Mononuclear cell (primary cell): Measurements from ENCODE around the gene TRIM22. TPM values are rescaled to one million over a fixed set of nuclear protein-coding genes. Genes with fewer than 3 reads are reported as not detected.
"Not testable (repeated sequence)": the region's sequence is repeated elsewhere in the genome, so short reads cannot be mapped to it uniquely, and the experiment has no call there.

ENCODE experiments used
- H3K27me3 ChIP-seq: 2 replicates; pipeline ENCODE4 v1.6.0; 2011; ENCODE audit warnings: low read length, control low read depth; ENCODE audit not compliant: insufficient read depth
- H3K4me1 ChIP-seq: 2 replicates; pipeline ENCODE4 v1.5.1; 2011; ENCODE audit warnings: mild to moderate bottlenecking, low read length, control low read depth; ENCODE audit not compliant: insufficient read depth
- H3K4me3 ChIP-seq: 2 replicates; pipeline ENCODE4 v1.5.1; 2011; ENCODE audit warnings: mild to moderate bottlenecking, low read length, moderate library complexity
- H3K9me3 ChIP-seq: 2 replicates; pipeline ENCODE4 v1.5.1; 2011; ENCODE audit warnings: low read depth, mild to moderate bottlenecking, control low read depth, low read length
- total RNA-seq: library from RNA; depleted of rRNA; stranded (reverse); fragments of >200 nt; gene quantifications from one replicate; pipeline ENCODE4 v1.2.3, GENCODE V29; 2012

TRIM22 gene
- total RNA-seq, 1 donor, result 252 TPM

DNA sequence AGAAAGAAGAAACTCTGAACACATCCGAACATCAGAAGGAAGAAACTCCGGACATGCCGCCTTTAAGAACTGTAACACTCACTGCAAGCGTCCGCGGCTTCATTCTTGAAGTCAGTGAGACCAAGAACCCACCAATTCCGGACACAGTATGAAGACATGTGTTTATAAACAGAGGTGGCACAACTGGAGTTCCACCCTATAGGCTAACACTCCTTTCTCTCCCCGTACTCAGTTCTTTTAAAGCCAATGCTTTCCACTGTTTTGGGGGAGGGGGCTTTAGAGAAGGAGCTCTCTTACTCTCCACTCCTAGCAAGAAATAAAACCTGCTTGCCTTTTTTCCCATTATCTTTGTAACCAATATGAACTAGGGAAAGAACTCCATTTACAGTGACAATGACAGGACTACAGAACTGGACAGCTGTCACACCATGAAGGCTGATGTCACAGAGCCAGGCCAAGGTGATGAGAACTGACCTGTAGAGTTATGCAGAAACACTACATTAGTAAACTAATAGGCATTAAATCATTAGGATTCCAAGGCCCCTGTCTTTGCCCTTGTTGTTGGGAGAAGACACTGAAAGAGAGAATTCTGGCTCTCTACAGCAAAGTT is 5.4 kb upstream of the TRIM22 start:
- peaks cover 26% of the 10 kb centered on the region for H3K4me1 ChIP-seq
- peak overlapping the region; percentile 68 for H3K4me3 ChIP-seq
- no peaks in the 10 kb centered on the region for H3K9me3 ChIP-seq
- H3K27me3 ChIP-seq, result no peaks in the 10 kb centered on the region

DNA sequence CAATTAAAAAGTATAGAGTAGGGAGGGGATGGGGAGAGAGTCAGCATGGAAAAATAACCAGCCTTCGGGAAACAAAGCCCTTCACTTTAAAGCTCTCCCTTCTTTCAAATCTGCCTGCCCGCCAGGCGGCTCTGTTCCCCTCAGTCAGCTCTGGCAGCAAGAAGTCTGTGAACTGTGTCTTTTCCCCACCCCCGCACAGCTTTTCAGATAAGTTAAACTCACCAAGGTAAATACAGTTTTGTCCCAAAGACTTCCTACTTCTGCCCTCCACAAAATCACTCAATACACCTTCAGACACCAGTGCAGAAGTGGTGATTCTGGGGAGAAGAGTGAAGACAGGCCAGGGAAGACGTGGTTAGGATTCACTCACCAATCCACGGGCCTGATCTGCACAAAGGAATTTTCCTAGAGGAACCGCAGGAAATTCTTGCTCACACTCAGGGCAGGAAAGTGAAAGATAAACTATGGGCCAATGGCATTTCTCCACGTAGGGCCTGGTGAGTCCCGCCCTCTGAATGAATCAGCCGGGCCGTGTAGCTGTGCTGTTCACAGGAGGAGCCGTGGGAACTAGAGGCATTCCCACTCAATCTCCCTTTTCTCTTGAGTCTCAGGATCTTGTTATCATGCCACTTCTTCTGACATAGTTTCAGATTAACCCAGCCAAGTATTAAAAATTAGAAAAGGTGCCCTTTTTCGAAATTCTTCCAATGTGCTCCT is 4.8 kb upstream of the TRIM22 start, which contains the start of gene TRIM5:
Gene TRIM5 (minus strand): TSS at position 429 of the 717 bp plus-strand sequence. CDS start 4,897 bp downstream, outside the sequence.
- Histone ChIP-seq H3K4me1 (peaks cover 28% of the 10 kb centered on the region), H3K4me3 (peak within 1 kb of the TSS; percentile 68), H3K9me3 (no peaks in the 10 kb centered on the region), H3K27me3 (no peaks in the 10 kb centered on the region)

DNA sequence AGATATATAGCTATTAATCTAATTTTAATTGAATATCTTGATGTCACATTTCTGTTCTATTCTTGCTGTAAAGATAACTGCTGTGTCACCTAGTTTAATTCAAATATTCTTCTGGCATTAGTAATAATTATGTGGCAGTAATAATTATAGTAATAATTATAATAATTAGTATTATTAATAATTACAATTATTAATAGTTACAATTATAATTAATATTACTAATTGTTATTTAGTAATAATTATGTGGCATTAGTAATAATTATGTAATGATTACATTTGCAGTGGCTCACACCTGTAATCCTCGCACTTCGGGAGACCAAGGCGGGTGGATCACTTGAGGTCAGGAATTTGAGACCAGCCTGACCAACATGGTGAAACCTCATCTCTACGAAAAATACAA is 3.2 kb upstream of the TRIM22 start:
- Histone ChIP-seq H3K9me3 (no peaks in the 10 kb centered on the region), H3K4me1 (peaks cover 28% of the 10 kb centered on the region), H3K27me3 (no peaks in the 10 kb centered on the region), H3K4me3 (no peak overlapping the region)

DNA sequence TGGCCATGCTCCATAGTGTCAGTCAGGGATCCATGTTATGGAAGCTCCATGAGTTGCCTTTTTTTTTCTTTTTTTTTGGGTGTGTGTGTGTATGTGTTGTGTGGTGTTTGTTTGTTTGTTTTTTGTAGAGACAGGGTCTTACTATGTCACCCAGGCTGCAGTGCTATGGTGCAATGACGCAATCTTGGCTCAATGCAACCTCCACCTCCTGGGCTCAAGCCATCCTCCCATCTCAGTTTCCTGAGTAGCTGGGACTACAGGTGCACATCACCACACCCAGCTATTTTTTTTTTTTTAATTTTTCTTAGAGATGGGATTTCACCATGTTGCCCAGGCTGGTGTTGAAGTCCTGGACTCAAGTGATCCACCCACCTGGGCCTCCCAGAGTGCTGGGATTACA is 1.1 kb upstream of the TRIM22 start:
- H3K4me3 ChIP-seq, result no peak overlapping the region

DNA sequence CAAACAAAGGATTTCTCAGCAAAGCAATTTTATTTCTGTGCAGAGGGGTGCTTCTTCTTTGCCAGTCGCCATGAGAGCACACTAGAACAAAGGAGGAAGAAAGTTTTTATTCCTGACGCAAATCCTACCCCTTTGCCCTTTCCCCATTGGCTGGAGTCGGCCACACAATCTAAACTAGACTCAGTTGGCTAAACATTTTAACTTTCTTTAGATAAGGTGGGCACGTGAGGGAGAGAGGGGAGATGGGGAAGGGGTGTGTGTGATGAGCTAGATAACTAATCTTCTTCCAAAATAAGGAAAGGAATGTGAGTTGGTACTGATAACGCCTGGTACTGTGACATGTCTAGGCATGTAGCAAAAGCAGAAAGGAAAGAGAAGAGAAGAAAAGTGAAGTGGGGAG is 626 bp downstream of the TRIM22 start:
- H3K4me1 ChIP-seq, result peaks cover 46% of the 10 kb centered on the region
- peak overlapping the region; percentile 83 for H3K4me3 ChIP-seq
- H3K9me3 ChIP-seq, result no peaks in the 10 kb centered on the region
- no peaks in the 10 kb centered on the region for H3K27me3 ChIP-seq

More for the DNA sequence above, 1.1 kb upstream of the TRIM22 start:
- H3K9me3 ChIP-seq, result no peaks in the 10 kb centered on the region
- H3K27me3 ChIP-seq, result no peaks in the 10 kb centered on the region
- H3K4me1 ChIP-seq, result peaks cover 41% of the 10 kb centered on the region

DNA sequence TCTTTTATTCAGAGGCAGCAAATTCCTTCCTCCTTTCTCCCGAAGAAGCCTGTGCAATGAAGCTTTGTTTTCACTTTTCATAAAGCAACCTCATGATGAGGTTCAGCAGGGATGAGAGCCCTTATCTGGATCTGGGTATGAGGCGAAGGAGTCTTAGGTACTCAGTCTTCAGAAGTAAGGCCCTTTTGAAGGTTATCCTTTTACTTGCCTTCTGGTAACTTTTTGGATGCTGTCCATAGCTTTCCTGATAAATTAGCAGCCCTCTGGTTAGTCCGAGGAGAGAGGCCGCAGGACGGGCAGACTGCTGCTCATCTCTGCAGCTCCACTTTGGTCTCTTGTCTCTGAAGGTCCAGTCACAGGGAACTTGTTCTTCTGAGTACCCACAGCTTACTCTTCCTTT is 1.1 kb downstream of the TRIM22 start:
- H3K4me3 ChIP-seq, result peak overlapping the region; percentile 83
- H3K4me1 ChIP-seq, result peaks cover 40% of the 10 kb centered on the region
- H3K9me3 ChIP-seq, result no peaks in the 10 kb centered on the region
- no peaks in the 10 kb centered on the region for H3K27me3 ChIP-seq

DNA sequence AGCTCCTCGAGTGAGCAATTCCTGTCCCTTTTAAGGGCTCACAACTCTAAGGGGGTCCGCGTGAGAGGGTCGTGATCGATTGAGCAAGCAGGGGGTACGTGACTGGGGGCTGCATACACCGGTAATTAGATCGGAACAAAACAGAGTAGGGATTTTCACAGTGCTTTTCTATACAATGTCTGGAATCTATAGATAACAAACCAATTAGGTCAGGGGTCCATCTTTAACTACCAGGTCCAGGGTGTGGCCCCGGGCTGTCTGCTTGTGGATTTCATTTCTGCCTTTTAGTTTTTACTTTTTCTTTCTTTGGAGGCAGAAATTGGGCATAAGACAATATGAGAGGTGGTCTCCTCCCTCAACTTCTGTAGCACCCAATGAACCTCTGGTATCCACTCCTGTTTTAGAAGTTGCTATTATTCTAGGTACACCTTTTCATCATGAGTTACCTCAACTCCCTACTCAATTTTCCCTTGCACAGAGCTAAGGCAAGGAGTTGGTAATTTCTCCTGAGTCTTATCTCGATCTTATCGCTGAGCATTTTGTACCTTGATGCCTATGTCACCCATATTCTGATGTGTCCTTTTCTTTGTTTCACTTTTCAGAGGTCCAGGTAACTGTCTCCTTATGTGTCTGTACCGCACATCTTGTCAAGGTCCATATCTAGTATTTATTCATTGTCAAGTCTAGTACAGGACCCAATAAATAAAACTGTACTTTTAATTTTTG is 1.8 kb downstream of the TRIM22 start:
- H3K9me3 ChIP-seq, H3K27me3 ChIP-seq: not testable (repeated sequence)
- Histone ChIP-seq H3K4me3 (peak overlapping the region; percentile 83), H3K4me1 (peaks cover 42% of the 10 kb centered on the region)

DNA sequence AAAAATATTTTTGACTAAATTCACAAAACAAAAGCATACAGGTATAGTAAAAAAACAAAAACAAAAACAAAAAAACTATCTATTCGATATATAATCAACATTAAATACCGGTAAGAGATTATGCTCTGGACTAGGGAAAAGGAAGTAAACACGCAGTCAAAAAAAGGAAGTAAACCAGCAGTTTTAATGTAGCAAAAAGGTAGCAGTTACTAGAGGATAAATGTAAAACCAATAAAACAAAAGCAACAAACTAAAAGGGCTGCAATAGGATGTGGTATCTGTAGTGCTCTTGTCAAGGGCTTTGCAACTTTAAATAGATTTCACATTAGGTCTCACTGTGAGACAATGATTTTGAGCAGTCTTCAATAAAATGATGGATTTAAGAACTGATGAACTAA is 2.4 kb downstream of the TRIM22 start:
- Histone ChIP-seq H3K4me3 (peak overlapping the region; percentile 83), H3K27me3 (no peaks in the 10 kb centered on the region), H3K9me3 (no peaks in the 10 kb centered on the region), H3K4me1 (peaks cover 43% of the 10 kb centered on the region)

DNA sequence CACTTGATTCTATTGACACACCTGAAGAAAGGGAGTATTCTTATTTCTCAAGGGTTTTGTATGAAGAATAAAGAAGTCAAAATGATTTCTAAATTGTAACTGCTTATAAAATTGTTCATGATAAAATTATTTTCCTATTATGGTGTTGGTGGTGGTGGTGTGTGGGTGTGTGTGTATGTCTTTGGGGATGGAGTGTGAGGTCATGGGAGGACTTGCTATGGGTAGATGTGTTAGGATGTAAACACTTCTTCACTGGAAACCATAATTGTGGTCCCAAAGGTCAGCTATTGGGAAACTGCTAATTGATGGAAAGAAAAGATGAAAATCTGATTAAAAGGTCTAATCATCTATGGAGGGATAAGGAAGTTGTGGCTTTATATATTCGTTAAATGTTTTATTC is 5.1 kb downstream of the TRIM22 start:
- Histone ChIP-seq H3K27me3 (no peaks in the 10 kb centered on the region), H3K9me3 (no peaks in the 10 kb centered on the region), H3K4me3 (no peak overlapping the region), H3K4me1 (peaks cover 31% of the 10 kb centered on the region)

DNA sequence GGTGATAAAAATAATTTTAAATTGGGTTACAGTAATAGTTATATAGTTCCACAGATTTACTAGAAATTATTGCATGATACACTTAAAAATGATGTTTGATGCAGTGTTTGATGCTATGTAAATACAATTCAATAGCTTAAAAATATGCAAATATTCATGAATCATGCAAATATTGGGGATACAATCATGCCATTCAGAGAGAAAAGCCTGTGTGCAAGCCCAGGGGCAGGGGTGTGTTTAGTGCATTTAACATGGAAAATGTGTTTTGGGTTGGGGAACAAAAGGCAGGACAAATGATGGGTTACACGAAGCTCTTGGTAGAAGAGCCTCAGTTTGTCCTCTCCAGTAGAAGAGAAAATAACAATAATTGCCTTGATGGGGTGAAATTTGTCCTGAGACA is 6.0 kb downstream of the TRIM22 start:
- H3K4me3 ChIP-seq, result no peak overlapping the region
- no peaks in the 10 kb centered on the region for H3K9me3 ChIP-seq
- no peaks in the 10 kb centered on the region for H3K27me3 ChIP-seq
- peaks cover 38% of the 10 kb centered on the region for H3K4me1 ChIP-seq

DNA sequence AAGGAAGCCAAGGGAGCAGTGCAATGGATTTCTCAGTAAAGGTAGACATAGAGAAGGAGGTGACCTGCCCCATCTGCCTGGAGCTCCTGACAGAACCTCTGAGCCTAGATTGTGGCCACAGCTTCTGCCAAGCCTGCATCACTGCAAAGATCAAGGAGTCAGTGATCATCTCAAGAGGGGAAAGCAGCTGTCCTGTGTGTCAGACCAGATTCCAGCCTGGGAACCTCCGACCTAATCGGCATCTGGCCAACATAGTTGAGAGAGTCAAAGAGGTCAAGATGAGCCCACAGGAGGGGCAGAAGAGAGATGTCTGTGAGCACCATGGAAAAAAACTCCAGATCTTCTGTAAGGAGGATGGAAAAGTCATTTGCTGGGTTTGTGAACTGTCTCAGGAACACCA is 6.6 kb downstream of the TRIM22 start:
- no peak overlapping the region for H3K4me3 ChIP-seq
- peaks cover 44% of the 10 kb centered on the region for H3K4me1 ChIP-seq
- no peaks in the 10 kb centered on the region for H3K9me3 ChIP-seq
- H3K27me3 ChIP-seq, result no peaks in the 10 kb centered on the region

DNA sequence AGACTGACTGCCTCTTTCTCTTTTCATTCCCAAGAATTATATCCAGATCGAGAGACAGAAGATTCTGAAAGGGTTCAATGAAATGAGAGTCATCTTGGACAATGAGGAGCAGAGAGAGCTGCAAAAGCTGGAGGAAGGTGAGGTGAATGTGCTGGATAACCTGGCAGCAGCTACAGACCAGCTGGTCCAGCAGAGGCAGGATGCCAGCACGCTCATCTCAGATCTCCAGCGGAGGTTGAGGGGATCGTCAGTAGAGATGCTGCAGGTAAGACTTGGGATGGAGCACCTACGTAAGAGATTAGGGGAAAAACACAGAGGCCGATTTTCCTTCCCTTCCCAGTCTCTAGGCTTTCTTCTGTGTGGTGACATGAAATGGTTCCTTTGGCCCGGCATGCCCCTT is 8.7 kb downstream of the TRIM22 start:
- no peaks in the 10 kb centered on the region for H3K9me3 ChIP-seq
- no peak overlapping the region for H3K4me3 ChIP-seq
- H3K4me1 ChIP-seq, result peaks cover 31% of the 10 kb centered on the region
- no peaks in the 10 kb centered on the region for H3K27me3 ChIP-seq

DNA sequence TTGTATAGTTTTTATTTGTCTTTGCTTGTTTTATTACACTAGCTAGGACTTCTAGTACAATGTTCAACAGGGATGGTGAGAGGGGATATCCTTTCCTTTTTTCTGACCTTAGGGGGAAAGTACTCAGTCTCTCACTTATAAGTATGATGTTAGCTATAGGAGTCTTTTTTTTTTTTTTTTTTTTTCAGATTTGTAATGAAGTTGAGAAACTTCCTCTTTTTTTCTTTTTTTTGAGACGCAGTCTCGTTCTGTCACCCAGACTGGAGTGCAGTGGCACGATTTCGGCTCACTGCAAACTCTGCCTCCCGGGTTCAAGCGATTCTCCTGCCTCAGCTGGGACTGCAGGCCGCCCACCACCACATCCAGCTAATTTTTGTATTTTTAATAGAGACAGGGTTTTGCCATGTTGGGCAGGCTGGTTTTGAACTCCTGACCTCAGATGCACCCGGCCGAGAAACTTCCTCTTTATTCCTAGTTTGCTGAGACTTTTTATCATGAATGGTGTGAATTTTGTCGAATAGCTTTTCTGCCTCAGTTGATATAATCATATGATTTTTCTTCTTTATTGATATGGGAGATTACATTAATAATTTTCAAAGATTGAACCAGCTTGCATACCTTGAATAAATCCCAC is 10.9 kb downstream of the TRIM22 start:
- Histone ChIP-seq H3K4me3 (peak overlapping the region; percentile 12), H3K9me3 (no peaks in the 10 kb centered on the region), H3K27me3 (no peaks in the 10 kb centered on the region), H3K4me1 (peaks cover 17% of the 10 kb centered on the region)

DNA sequence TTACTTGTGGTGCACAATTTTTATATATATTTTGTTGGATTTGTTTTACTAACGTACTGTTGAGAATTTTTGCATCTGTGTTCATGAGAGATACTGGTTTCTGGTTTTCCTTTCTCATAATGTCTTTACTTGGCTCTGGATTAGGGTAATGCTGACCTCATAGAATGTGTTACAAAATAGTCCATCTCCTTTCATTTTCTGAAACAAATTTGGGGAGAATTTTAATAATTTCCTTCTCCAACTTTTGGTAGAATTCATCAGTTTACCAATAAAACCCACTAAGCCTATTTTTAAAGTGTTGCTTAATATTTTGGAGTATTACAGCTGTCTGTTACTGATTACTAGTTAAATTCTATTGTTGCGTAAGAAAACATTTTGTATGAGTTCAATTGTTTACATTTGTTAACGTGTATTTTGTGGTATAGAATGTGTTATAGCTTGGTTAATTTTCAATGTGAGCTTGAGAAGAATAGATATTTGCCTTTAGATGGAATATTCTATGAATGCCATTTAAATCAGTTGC is 11.5 kb downstream of the TRIM22 start:
- Histone ChIP-seq H3K27me3 (no peaks in the 10 kb centered on the region), H3K4me3 (no peak overlapping the region), H3K9me3 (no peaks in the 10 kb centered on the region), H3K4me1 (peaks cover 16% of the 10 kb centered on the region)
